Activated CD4-positive, CD25-positive, alpha-beta regulatory T cell treated with anti-CD3 and anti-CD28 coated beads, Interleukin-2, amount 50 U/mL, for 24 hours (primary cell): ENCODE data around the gene AP1G2.
"Not testable (repeated sequence)": the region's sequence is repeated elsewhere in the genome, so short reads cannot be mapped to it uniquely, and the experiment has no call there.

Experiments used
- ATAC-seq, 2 donors: fragments of 150-1000 bp; cut with Tn5 transposase; one replicate each; pipeline ENCODE4 v1.10.0; 2021; ENCODE audit warnings: mild to moderate bottlenecking in 1 of 2, moderate library complexity in 1 of 2

The AP1G2 gene

DNA sequence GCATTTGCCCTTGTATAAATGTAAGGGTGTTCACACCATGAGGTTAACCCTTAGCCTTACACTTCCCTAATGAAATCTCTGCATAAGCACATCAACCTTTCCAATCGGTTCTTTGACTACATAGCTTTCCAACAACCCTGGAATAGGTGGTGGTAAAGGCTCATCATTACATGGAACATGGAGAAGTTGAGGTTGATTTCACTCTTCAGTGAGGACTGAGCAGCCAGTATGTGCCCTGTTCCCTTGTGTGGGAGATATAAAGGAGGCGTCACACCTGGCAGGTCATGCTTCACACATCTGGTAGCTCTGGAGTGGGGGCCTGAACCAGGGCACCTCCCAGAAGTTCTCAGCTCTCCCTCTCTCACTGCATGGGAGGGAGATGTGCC lies 32.7 kb upstream of the AP1G2 start:
- ATAC-seq = no peak

DNA sequence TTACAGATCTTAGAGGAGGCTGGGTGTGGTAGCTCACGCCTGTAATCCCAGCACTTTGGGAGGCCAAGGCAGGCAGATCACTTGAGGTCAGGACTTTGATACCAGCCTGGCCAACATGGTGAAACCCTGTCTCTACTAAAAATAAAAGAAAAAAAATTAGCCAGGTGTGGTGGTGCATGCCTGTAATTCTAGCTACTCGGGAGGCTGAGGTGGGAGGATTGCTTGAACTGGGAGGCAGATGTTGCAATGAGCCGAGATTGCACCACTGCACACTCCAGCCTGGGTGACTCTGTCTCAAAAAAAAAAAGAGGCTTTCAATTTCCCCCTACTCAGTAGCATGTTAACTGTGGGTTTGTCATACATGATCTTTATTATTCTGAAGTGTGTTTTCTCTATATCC lies 26.6 kb upstream of the AP1G2 start:
- not testable (repeated sequence) for ATAC-seq

DNA sequence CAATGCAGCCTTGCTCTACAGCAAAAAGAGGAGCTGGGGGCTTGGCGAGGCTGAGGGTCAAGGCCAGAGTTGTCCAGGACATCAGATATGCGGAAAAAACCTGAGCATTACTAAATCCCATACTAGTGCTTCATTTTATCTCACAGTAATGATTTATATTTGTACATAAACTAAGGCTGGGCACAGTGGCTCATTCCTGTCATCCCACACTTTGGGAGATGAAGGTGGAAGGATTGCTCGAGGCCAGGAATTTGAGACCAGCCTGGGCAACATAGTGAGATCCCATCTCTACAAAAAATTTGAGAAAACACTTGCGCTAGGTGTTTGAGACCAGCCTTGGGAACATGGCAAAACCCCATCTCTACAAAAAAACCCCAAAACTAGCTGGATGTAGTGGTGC lies 22.6 kb upstream of the AP1G2 start:
- ATAC-seq = no peak

DNA sequence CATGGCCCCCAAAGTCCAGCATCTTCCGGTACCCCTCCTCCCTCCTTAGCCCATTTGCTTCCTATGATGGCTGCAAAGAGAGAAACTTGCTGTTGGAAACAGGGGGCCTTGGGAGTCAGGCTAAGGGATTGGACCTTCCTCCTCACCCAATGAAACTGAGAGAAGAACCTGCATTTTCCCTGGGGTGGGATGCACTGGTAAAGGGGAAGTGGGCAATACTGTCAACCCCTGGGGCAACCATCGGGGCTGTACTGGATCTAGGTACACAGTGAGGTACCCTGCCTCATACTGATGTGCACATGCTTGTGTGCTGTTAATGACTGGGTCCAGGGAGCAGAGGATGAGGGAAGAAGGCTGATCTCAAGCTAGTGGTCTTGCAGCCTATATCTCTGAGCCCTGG lies 22.0 kb upstream of the AP1G2 start:
- ATAC-seq = no peak

DNA sequence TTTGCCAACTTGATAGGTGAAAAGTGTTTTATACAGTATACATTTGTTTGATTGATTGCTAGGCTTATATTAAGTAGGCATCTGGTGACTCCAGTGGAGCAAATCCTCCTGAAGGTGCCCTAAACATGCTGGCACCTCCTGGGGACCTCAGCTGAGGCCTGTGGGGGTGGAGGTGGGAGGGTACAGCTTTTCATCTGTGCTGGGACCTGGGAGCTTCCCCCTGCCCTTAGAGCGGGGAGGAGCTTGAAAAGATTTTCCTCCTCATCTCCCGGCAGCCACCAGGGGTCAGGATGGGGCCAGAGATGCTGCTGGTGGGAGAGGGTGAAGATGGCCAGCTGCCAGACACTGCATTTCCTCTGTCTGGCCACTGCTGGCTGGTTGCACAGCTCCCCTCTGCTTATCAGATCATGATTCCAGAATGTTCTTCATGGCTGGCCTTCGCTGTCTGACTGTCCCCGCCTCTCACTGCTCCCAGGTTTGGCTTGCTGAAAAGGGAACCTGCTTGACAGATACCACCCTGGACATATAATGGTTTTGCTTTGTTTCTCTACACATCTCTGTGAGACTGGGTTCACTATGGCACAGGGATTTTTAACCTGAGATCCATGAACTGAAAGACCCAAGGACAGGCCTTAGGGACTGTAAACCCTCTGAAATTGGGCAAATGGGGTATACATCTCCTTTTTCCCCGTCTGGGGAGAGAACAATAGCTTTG lies 21.4 kb upstream of the AP1G2 start:
- ATAC-seq = peak; percentile 84 to 89

DNA sequence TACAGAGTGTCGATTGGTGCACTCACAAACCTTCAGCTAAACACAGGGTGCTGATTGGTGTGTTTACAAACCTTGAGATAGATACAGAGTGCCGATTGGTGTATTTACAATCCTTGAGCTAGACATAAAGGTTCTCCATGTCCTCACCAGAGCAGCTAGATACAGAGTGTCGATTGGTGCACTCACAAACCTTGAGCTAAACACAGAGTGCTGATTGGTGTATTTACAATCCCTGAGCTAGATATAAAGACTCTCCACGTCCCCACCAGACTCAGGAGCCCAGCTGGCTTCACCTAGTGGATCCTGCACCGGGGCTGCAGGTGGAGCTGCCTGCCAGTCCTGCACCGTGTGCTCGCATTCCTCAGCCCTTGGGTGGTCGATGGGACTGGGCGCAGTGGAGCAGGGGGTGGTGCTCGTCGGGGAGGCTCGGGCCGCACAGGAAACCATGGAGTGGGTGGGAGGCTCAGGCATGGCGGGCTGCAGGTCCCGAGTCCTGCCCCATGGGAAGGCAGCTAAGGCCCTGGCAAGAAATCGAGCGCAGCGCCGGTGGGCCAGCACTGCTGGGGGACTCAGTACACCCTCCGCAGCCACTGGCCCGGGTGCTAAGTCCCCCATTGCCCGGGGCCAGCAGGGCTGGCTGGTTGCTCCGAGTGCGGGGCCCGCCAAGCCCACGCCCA lies 17.1 kb upstream of the AP1G2 start:
- not testable (repeated sequence) for ATAC-seq

DNA sequence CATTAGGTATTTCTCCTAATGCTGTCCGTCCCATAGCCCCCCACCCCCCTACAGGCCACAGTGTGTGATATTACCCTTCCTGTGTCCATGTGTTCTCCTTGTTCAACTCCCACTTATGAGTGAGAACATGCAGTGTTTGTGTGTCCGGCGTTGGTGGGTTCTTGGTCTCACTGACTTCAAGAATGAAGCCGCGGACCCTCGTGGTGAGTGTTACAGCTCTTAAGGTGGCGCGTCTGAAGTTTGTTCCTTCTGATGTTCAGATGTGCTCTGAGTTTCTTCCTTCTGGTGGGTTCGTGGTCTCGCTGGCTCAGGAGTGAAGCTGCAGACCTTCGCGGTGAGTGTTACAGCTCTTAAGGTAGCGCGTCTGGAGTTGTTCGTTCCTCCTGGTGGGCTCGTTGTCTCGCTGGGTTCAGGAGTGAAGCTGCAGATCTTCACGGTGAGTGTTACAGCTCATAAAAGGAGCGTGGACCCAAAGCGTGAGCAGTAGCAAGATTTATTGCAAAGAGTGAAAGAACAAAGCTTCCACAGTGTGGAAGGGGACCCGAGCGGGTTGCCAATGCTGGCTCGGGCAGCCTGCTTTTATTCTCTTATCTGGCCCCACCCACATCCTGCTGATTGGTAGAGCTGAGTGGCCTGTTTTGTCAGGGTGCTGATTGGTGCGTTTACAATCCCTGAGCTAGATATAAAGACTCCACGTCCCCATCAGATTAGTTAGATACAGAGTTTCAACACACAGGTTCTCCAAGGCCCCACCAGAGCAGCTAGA lies 16.4 kb upstream of the AP1G2 start:
- not testable (repeated sequence) for ATAC-seq

DNA sequence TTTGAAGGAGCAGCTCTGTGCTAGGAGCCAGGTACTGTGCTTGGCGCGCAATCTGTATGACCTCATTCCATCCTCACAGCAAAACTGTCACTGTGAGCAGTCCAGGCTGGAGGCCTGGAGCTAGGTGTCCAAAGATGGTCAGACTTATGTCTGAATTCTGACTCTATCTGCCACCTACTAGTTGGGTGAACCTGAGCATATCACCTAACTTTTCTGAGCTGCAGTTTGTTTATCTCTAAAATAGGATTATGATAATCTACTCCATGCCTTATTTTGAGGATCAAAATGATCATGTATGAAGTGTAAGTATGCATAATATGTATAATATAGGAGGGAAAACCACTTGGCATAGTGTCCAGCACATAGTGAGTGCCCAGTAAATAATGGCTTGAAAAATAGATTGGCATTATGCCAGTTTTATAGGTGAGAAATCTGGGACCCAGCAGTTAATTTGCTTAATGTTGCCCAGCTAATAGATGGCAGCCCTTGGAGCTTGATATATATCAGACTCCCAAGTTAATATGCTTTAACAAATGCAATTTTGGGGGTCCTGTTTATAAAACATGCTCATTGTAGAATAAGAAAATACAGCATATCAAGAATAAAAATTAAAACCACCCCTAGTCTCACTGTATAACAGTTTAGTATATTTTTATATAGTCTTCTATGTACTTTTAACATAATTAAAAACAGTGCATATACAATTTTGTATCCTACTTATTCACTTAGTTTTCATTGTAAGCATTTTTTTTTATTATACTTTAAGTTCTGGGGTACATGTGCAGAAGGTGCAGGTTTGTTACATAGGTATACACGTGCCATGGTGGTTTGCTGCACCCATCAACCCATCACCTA lies 15.5 kb upstream of the AP1G2 start:
- no peak for ATAC-seq

DNA sequence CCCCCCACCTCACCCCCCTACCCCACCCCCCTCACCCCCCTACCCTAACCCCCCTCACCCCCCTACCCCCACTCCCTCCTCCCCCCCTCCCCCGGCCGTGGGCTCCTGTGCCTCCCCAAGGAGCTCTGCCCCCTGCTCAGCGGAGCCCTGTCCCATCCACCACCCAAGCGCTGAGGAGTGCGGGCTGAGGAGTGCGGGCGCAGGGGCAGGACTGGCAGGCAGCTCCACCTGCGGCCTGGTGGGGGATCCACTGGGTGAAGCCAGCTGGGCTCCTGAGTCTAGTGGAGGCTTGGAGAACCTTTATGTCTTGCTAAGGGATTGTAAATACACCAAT lies 13.3 kb upstream of the AP1G2 start:
- ATAC-seq = no peak

DNA sequence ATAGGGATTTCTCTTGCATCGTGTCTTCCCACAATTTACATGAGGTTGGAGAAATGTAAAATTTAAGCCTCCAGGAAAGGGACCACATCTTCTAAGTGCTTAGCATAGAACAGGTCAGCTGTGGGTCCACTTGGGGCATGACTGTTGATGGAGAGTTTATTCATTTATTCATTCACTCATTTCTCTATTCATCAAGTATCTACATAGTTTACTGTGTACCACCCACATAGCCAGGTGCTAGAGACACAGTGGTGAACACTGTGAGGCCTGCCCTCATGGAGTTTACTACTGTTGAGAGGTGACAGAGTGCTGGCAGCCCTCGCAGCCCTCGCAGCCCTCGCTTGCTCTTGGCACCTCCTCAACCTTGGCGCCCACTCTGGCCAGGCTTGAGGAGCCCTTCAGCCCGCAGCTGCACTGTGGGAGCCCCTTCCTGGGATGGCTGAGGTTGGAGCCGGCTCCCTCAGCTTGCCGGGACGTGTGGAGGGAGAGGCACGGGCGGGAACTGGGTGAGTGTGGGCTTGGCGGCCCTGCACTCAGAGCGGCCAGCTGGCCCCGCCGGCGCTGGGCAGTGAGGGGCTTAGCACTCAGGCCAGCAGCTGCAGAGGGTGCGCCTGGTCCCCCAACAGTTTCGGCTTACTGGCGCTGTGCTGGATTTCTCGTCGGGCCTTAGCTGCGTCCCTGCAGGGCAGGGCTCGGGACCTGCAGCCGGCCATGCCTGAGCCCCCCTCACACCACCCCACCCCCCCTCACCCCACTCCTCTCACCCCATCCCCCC lies 12.7 kb upstream of the AP1G2 start:
- no peak for ATAC-seq

DNA sequence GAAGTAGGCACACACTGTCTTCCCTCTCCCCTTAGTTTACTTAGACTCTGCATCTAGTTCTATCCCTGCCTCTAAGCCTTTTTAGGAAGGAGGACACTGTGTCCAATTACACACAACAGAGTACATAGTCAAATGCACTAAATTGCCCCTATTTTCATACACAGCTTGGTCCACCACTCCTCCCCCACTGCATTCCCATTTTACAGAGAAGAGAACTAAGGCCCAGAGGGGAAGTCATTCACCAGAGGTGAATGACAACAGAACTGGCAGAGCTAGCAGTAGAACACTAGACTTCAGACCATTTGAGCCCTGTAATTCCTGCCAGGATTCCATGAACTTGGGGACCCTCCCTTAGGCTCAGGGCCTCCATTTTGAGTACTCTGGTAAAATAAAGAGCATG lies 12.1 kb upstream of the AP1G2 start:
- no peak for ATAC-seq

DNA sequence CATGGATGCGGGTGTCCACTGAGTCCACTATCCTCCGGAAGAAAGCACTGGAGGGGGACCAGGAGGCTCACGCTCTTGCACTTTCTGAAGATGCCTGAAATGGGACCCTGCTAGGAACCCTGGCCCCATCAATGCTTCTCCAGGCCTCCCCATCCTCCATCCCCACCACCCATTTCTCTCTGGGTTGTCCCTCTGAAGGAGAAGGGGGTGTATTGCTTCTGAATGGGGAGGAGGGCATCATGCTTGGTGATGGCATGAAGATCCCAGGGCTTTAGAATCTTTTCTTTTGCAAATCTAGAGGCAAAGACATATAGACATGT lies 11.7 kb upstream of the AP1G2 start:
- ATAC-seq = no peak

DNA sequence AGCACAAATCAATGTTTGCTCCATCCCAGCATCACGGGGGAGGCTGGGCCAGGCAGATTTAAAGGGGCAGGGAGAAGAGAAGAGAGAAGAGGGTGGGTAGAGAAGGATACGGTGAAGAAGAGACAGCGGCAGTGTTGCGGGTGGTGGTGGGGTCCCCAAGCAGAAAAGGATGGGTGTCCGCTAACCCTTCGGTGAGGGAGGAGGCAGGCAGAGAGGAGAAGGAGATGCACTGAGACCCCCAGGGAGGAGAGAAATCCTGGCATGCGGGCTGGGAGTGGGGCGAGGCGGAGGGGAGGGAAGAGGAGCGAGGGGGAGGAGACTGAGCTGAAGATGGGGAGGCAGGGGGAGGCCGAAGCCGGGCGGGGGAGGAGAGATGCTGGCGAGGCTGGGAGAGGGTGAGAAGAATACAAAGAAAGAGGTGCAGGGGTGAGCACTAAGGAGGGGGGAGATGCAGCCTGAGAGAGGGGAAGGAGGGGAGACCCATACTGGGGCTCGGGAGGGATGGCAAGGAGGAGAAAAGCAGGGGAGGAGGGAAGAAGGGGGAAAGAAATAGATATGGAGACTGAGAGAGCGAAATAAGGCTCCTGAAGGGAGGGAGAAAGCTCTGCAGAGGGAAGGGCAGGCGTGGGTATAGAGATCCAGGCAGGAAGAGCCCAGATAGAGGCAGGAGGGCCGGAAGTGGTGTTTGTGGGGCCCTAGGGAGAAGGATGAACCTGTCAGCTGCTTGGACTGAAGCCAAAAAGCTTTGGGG lies 11.1 kb upstream of the AP1G2 start, which contains the start of gene JPH4:
TSS of gene JPH4 (minus strand) at position 231 of the 751 bp plus-strand sequence. CDS start 1,337 bp downstream, outside the sequence.
- ATAC-seq = no peak

DNA sequence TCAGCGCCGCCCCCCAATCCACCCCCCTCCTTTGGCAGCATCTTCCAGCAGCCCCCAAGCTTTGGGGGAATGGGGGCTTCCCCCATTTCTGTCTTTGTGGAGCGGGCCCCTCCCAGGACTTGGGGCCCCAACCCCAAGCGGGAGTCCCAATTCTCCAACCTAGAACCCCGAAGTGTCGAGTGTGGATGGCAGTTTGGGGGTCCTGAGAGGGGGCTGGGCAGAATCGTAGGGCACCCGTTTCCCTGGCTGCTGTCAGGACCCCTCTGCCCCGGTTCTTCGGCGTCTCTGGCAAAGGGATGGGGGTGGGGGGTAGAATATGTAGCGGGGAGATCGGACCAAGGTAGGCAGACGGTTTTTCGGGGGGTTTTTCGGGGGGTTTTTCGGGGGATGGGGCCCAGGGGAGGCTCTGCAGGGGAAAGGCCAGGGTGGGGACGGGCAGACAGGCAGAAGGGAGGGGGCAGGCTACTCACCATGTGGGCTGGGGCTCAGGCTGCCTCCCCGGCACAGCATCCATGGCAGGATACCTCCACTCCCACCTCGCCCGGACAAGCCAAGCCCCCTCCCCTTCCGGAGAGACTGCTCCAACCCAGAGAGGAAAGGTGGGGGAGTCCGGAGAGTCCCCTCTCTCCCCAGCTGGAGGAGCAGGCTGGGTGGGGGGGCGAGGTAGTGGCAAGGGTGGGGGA lies 10.3 kb upstream of the AP1G2 start:
- ATAC-seq = no peak

DNA sequence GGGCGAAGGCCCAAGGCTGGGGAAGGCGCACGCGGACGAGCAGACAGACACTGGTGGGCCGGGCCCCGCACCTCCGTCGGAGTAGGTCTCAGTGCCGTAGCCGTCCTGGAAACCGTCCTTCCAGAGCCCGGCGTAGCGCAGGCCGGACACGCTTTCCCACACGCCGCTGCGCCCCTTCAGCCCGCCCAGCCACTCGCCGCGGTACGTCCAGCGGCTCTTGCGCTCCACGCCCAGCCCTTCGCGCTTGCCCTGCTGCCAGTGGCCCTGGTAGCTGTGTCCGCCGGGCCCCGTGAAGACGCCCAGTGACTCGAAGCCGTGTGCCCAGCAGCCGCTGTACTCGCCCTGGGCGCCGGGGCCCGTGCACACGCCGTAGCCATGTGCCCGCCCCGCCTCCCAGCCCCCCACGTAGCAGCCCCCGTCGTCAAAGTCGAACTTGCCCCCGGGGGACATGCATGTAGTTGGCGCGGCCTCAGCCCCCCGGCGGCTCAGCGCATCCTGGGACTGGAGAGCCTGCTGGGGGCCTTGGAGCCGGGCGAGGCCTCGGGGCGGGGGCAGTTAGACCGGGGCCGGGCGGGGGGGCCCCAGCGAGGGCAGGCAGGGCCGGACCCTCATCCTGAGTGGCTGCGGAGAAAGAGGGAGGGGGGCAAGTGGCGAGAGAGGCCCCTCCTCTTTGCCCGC lies 9.6 kb upstream of the AP1G2 start:
- ATAC-seq = peak in 1 of 2 donors; percentile 21

DNA sequence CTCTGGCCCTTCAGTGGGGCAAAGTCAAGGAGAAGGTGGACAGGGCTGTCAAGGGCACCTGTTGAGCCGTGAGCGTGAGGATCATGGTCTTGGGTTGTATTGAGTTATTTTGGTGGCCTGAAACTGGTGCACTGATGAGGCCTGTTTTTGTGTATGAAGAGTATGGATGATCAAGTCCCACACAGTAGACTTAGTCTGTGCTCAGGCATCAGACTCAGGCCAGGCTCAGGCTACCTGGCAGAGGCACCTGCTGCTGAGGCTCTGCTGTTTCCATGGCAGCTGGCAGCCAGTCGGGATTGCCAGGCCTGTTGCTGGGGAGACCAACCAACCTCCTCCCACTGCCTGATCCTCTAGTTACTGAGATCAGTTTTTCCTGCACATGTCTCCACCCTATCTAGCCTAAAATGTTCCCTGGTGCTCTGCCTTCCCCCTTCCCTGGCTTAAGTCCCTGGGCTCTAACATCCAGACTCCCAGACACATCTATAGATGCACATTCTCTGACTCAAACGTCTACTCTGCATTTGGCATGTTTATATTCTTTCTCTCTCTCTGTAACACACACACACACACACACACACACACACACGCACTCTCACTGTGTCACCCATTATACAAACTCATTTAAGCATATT lies 5.9 kb upstream of the AP1G2 start:
- ATAC-seq = no peak

DNA sequence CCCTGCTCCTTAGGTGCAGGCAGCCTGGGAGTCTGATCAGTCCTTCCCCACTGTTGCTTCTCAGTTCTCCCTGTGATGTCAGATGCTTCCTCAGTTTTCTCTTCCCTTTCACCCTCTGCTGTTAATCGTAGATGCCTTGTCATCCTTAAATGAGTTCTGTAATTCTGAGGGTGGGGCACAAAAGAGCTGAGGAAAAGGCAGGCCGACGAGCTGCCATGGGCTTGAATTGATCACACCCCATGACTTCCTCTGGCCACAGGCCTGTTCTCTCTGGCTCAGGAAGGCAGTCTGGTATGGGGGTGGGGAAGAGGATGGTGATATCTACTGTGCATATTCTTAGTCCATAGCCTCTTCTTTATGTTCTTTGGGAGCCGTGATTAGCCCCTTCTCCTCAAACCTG lies 5.2 kb upstream of the AP1G2 start:
- ATAC-seq = no peak

DNA sequence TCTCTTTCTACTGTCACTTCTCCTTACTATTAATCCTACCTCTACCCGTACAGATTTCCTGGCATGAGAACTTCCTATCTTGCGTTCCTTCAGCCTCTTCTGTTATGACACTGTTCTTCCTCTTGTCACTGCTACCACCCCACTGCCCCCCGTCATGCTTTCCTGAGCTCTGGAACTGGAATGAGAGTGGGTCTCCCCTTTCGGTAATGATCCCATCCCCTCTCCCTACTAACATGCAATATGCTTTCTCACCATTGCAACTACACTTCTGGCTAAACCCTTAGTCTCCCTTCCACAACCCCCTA lies 4.9 kb upstream of the AP1G2 start:
- no peak for ATAC-seq

DNA sequence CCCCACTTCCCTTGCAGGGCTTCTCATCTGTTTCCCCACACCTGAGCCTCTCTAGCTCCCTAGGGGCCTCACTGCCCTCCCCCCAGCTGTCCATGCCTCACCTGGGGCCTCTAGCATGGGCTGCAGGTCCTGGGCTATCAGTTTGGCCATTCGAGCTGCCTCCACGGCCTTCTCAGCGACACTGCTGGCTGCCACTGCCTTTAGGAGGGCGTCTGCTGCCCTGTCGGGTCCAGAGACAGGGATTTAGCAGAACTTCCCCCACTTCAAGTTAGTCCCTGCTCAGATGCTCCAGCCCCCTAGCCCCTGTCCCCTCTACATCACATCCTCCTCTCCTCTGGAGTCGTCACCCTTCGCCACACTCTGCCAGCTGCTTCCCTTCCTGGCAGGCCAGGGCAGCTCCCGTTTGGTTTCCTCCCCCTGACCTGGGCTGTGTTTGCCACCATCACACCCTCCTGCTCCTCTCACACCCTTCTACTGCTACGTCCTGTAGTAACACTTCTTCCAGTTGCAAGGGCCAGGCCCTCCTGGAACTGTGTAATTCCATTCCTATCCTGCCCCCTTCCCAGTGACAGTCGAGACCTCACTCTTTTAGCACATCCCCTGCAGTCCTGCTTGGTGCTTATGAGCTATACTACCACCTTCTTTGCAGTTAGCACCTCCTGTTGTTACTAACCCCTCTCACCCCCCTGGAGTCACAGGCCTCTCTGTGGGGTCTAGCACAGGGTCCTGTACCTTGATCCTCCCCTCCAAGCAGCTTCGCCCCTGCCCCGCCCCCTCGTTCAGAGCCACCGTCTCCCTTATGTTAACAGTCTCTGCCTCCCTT lies 4.3 kb upstream of the AP1G2 start:
- no peak for ATAC-seq
